ENCODE data around the gene HNF1B. TPM values are rescaled to one million over a fixed set of nuclear protein-coding genes. Genes with fewer than 3 reads are reported as not detected.

HNF1B gene
- total RNA-seq, 4 donors from 2014 or later, result 16.5 to 39.9 (median 32.2) TPM

- no peaks in the 10 kb centered on the region for H3K4me1 ChIP-seq
- no peaks in the 10 kb centered on the region for H3K36me3 ChIP-seq
- H3K27ac ChIP-seq, result no peak overlapping the region
- no peak for DNase-seq
- TF ChIP-seq POLR2A (IDR thresholded peaks at IDR 0.05), result no peak
- no peaks in the 10 kb centered on the region for H3K9me3 ChIP-seq
- no peaks in the 10 kb centered on the region for H3K27me3 ChIP-seq
- no peak overlapping the region for H3K4me3 ChIP-seq
Measured at GRCh38 chr17:37768438-37768837, 23.6 kb upstream of the HNF1B start.

- no peaks in the 10 kb centered on the region for H3K36me3 ChIP-seq
- no peaks in the 10 kb centered on the region for H3K27me3 ChIP-seq
- no peak overlapping the region for H3K4me3 ChIP-seq
- H3K27ac ChIP-seq, result no peak overlapping the region
- DNase-seq, result no peak
- no peaks in the 10 kb centered on the region for H3K4me1 ChIP-seq
- no peaks in the 10 kb centered on the region for H3K9me3 ChIP-seq
- TF ChIP-seq CTCF (IDR thresholded peaks at IDR 0.05) (no peak), POLR2A (IDR thresholded peaks at IDR 0.05) (no peak)
Measured at GRCh38 chr17:37766971-37767370, 22.1 kb upstream of the HNF1B start.

GRCh38 chr17:37764383-37764782 is 19.5 kb upstream of the HNF1B start:
- no peak overlapping the region for H3K4me3 ChIP-seq
- H3K4me1 ChIP-seq, result no peaks in the 10 kb centered on the region
- TF ChIP-seq POLR2A (IDR thresholded peaks at IDR 0.05) (no peak), CTCF (IDR thresholded peaks at IDR 0.05) (no peak)
- no peaks in the 10 kb centered on the region for H3K9me3 ChIP-seq
- DNase-seq, result no peak
- H3K27ac ChIP-seq, result no peak overlapping the region
- no peaks in the 10 kb centered on the region for H3K27me3 ChIP-seq
- no peaks in the 10 kb centered on the region for H3K36me3 ChIP-seq

GRCh38 chr17:37762666-37763065 is 17.8 kb upstream of the HNF1B start:
- H3K9me3 ChIP-seq, result no peaks in the 10 kb centered on the region
- no peaks in the 10 kb centered on the region for H3K27me3 ChIP-seq
- H3K36me3 ChIP-seq, result no peaks in the 10 kb centered on the region
- no peak overlapping the region for H3K4me3 ChIP-seq
- no peaks in the 10 kb centered on the region for H3K4me1 ChIP-seq
- no peak for TF ChIP-seq POLR2A (IDR thresholded peaks at IDR 0.05)
- no peak for TF ChIP-seq CTCF (IDR thresholded peaks at IDR 0.05)
- DNase-seq, result no peak
- no peak overlapping the region for H3K27ac ChIP-seq

GRCh38 chr17:37761961-37762360 is 17.1 kb upstream of the HNF1B start:
- H3K9me3 ChIP-seq, result no peaks in the 10 kb centered on the region
- H3K36me3 ChIP-seq, result no peaks in the 10 kb centered on the region
- no peaks in the 10 kb centered on the region for H3K4me1 ChIP-seq
- DNase-seq, result no peak
- no peak for TF ChIP-seq CTCF (IDR thresholded peaks at IDR 0.05)
- no peak for TF ChIP-seq POLR2A (IDR thresholded peaks at IDR 0.05)
- H3K27me3 ChIP-seq, result no peaks in the 10 kb centered on the region
- H3K4me3 ChIP-seq, result no peak overlapping the region
- no peak overlapping the region for H3K27ac ChIP-seq

- Histone ChIP-seq H3K36me3 (no peaks in the 10 kb centered on the region), H3K4me3 (no peak overlapping the region), H3K4me1 (no peaks in the 10 kb centered on the region), H3K27ac (no peak overlapping the region), H3K9me3 (no peaks in the 10 kb centered on the region), H3K27me3 (no peaks in the 10 kb centered on the region)
- no peak for TF ChIP-seq CTCF (IDR thresholded peaks at IDR 0.05)
- TF ChIP-seq POLR2A (IDR thresholded peaks at IDR 0.05), result no peak
- DNase-seq, result no peak
Measured at GRCh38 chr17:37761059-37761458, 16.2 kb upstream of the HNF1B start.
